ENCODE data around the gene PXT1. TPM values are rescaled to one million over a fixed set of nuclear protein-coding genes. Genes with fewer than 3 reads are reported as not detected.

The PXT1 gene
- polyA plus RNA-seq, 3 donors = 0.13 to 0.31 (median 0.24) TPM

GRCh38 chr6:36404164-36404563 is 38.5 kb downstream of the PXT1 start:
- no CpG with 5 or more reads among the region's 4 CpGs for WGBS (ENCODE audit: insufficient coverage)
- Mint-ChIP-seq H3K4me1 (no peaks in the 10 kb centered on the region), H3K27ac (no peak overlapping the region), H3K9me3 (peaks cover 0 to 3% (median 0%) of the 10 kb centered on the region in 7 donors), H3K4me3 (no peak overlapping the region), H3K27me3 (ENCODE audit: low read depth in 3 of 3) (peaks cover 2 to 11% (median 6%) of the 10 kb centered on the region in 3 donors), H3K36me3 (no peaks in the 10 kb centered on the region)
- no peaks in the 10 kb centered on the region for H3K4me1 ChIP-seq (ENCODE audit: control insufficient read depth in 1 of 2, insufficient read depth in 2 of 2, low read length in 2 of 2)
- no peaks in the 10 kb centered on the region for H3K9me3 ChIP-seq (replicated peaks in 1 of 2; ENCODE audit: control insufficient read depth in 1 of 2, insufficient read depth in 1 of 2, low read length in 2 of 2)
- H3K4me3 ChIP-seq (replicated peaks in 1 of 3; ENCODE audit: low read depth in 2 of 3, low read length in 3 of 3) = no peak overlapping the region
- H3K36me3 ChIP-seq (replicated peaks in 1 of 2; ENCODE audit: control insufficient read depth in 1 of 2, insufficient read depth in 2 of 2, low read length in 2 of 2) = no peaks in the 10 kb centered on the region
- H2AFZ ChIP-seq (ENCODE audit: insufficient read depth, low read depth, low read length, poor library complexity, severe bottlenecking) = no peak overlapping the region
- intact Hi-C loops (cut with micrococcal nuclease) = no loop called here
- no peaks in the 10 kb centered on the region for H3K27me3 ChIP-seq (ENCODE audit: control insufficient read depth in 2 of 2, insufficient read depth in 2 of 2, low read length in 2 of 2)
- no peak overlapping the region for H3K9ac ChIP-seq (ENCODE audit: insufficient read depth, low read length, poor library complexity, severe bottlenecking)
- TF ChIP-seq CTCF (IDR thresholded peaks at IDR 0.05) = no peak
- no peaks in the 10 kb centered on the region for H3K79me2 ChIP-seq (ENCODE audit: insufficient read depth, low read length)
- no peak overlapping the region for H3K4me2 ChIP-seq (replicated peaks; ENCODE audit: extremely low read depth, low read length, poor library complexity, severe bottlenecking)
- DNase-seq = no peak
- H3K27ac ChIP-seq (ENCODE audit: low read depth in 1 of 2, low read length in 2 of 2) = no peak overlapping the region
- H4K20me1 ChIP-seq (ENCODE audit: insufficient read depth, low read length) = no peaks in the 10 kb centered on the region

- no peak overlapping the region for H3K4me3 ChIP-seq (replicated peaks in 1 of 3; ENCODE audit: low read depth in 2 of 3, low read length in 3 of 3)
- intact Hi-C loops (cut with micrococcal nuclease) = no loop called here
- Mint-ChIP-seq H3K4me1 (no peaks in the 10 kb centered on the region), H3K4me3 (no peak overlapping the region), H3K36me3 (no peaks in the 10 kb centered on the region), H3K27ac (no peak overlapping the region), H3K27me3 (ENCODE audit: low read depth in 3 of 3) (peaks cover 0 to 2% (median 2%) of the 10 kb centered on the region in 3 donors), H3K9me3 (peaks cover 0 to 3% (median 0%) of the 10 kb centered on the region in 7 donors)
- H3K9me3 ChIP-seq (replicated peaks in 1 of 2; ENCODE audit: control insufficient read depth in 1 of 2, insufficient read depth in 1 of 2, low read length in 2 of 2) = no peaks in the 10 kb centered on the region
- no peaks in the 10 kb centered on the region for H4K20me1 ChIP-seq (ENCODE audit: insufficient read depth, low read length)
- H3K4me1 ChIP-seq (ENCODE audit: control insufficient read depth in 1 of 2, insufficient read depth in 2 of 2, low read length in 2 of 2) = no peaks in the 10 kb centered on the region
- no peaks in the 10 kb centered on the region for H3K36me3 ChIP-seq (replicated peaks in 1 of 2; ENCODE audit: control insufficient read depth in 1 of 2, insufficient read depth in 2 of 2, low read length in 2 of 2)
- no peak overlapping the region for H3K4me2 ChIP-seq (replicated peaks; ENCODE audit: extremely low read depth, low read length, poor library complexity, severe bottlenecking)
- H3K27ac ChIP-seq (ENCODE audit: low read depth in 1 of 2, low read length in 2 of 2) = no peak overlapping the region
- no peaks in the 10 kb centered on the region for H3K79me2 ChIP-seq (ENCODE audit: insufficient read depth, low read length)
- WGBS (ENCODE audit: insufficient coverage) = 100% methylated on average over 1 of the region's 3 CpGs
- no peak for TF ChIP-seq CTCF (IDR thresholded peaks at IDR 0.05)
- no peaks in the 10 kb centered on the region for H3K27me3 ChIP-seq (ENCODE audit: control insufficient read depth in 2 of 2, insufficient read depth in 2 of 2, low read length in 2 of 2)
- no peak for DNase-seq
- H3K9ac ChIP-seq (ENCODE audit: insufficient read depth, low read length, poor library complexity, severe bottlenecking) = no peak overlapping the region
- peak overlapping the region; percentile 13 for H2AFZ ChIP-seq (ENCODE audit: insufficient read depth, low read depth, low read length, poor library complexity, severe bottlenecking)
These were observed 40.2 kb downstream of the PXT1 start for GRCh38 chr6:36402481-36402880.
